Liver (tissue), 9 donors: ENCODE data around the gene CCL2. TPM values are rescaled to one million over a fixed set of nuclear protein-coding genes. Genes with fewer than 3 reads are reported as not detected.

Source experiments
- DNase-seq: peaks from one replicate; pipeline ENCODE4 v3.0.0-alpha.2; 2017; ENCODE audit warnings: low spot score
- H3K27ac ChIP-seq, 2 donors: one replicate each; pipeline ENCODE4 v1.7.0; 2013; ENCODE audit warnings: inconsistent platforms in 2 of 2, low read length in 2 of 2, control low read depth in 1 of 2, low read depth in 1 of 2, mild to moderate bottlenecking in 1 of 2
- H3K27me3 ChIP-seq, 4 donors: one replicate each; pipeline versions ENCODE4 v1.6.1 to v1.7.0; 2013; ENCODE audit warnings: low read length in 3 of 4, inconsistent platforms in 1 of 4, mild to moderate bottlenecking in 1 of 4, moderate library complexity in 1 of 4; ENCODE audit not compliant: control insufficient read depth in 4 of 4, insufficient read depth in 4 of 4
- H3K36me3 ChIP-seq, 4 donors: one replicate each; pipeline versions ENCODE4 v1.6.1 to v1.7.0; 2013; ENCODE audit warnings: low read length in 3 of 4, mild to moderate bottlenecking in 3 of 4, low read depth in 1 of 4, moderate library complexity in 1 of 4; ENCODE audit not compliant: control insufficient read depth in 4 of 4, insufficient read depth in 3 of 4
- H3K4me1 ChIP-seq, 4 donors: one replicate each; pipeline versions ENCODE4 v1.6.1 to v1.7.0; 2013; ENCODE audit warnings: low read length in 3 of 4, mild to moderate bottlenecking in 3 of 4, moderate library complexity in 1 of 4; ENCODE audit not compliant: control insufficient read depth in 4 of 4, insufficient read depth in 4 of 4
- H3K4me3 ChIP-seq, 3 donors: one replicate each; pipeline versions ENCODE4 v1.6.1 to v1.7.0; 2013; ENCODE audit warnings: low read length in 3 of 3, control low read depth in 1 of 3, low read depth in 1 of 3, mild to moderate bottlenecking in 1 of 3
- H3K9ac ChIP-seq, 2 donors: one replicate each; pipeline ENCODE4 v1.7.0; 2013; ENCODE audit warnings: low read length in 2 of 2, mild to moderate bottlenecking in 2 of 2, moderate library complexity in 2 of 2, control low read depth in 1 of 2, low read depth in 1 of 2
- H3K9me3 ChIP-seq, 4 donors: one replicate each; pipeline versions ENCODE4 v1.6.1 to v1.7.0; 2013; ENCODE audit warnings: low read length in 3 of 4; ENCODE audit not compliant: control insufficient read depth in 4 of 4
- ATF3 ChIP-seq: IDR thresholded peaks from 2 replicates; pipeline ENCODE4 v1.6.1; 2016; ENCODE audit warnings: antibody characterized with exemption
- EGR1 ChIP-seq, 2 donors: IDR thresholded peaks; 2 replicates each; pipeline ENCODE4 v1.6.1; 2016 to 2018; ENCODE audit warnings: antibody characterized with exemption in 2 of 2, low read depth in 2 of 2
- FOXA1 ChIP-seq: IDR thresholded peaks from 2 replicates; pipeline ENCODE4 v1.6.1; 2016; ENCODE audit warnings: antibody characterized with exemption
- FOXA2 ChIP-seq: IDR thresholded peaks from 2 replicates; pipeline ENCODE4 v1.6.1; 2016; ENCODE audit warnings: antibody characterized with exemption
- GABPA ChIP-seq, 2 donors: IDR thresholded peaks in 1 of 2; conservative IDR thresholded peaks in 1 of 2; 2 replicates each; pipeline ENCODE4 v1.6.1; 2016; ENCODE audit warnings: antibody characterized with exemption in 2 of 2, mild to moderate bottlenecking in 1 of 2, moderate library complexity in 1 of 2
- HNF4A ChIP-seq, 2 donors: conservative IDR thresholded peaks; 2 replicates each; pipeline ENCODE4 v1.6.1; 2016; ENCODE audit warnings: antibody characterized with exemption in 2 of 2, mild to moderate bottlenecking in 2 of 2
- HNF4G ChIP-seq: IDR thresholded peaks from 2 replicates; pipeline ENCODE4 v1.6.1; 2016; ENCODE audit warnings: antibody characterized with exemption
- JUND ChIP-seq, 2 donors: IDR thresholded peaks; 2 replicates each; pipeline ENCODE4 v1.6.1; 2016; ENCODE audit warnings: antibody characterized with exemption in 2 of 2
- MAX ChIP-seq: IDR thresholded peaks from 2 replicates; pipeline ENCODE4 v1.6.1; 2016; ENCODE audit warnings: antibody characterized with exemption
- NR2F2 ChIP-seq: IDR thresholded peaks from 2 replicates; pipeline ENCODE4 v1.6.1; 2016; ENCODE audit warnings: antibody characterized with exemption
- RAD21 ChIP-seq, 2 donors: IDR thresholded peaks; 2 replicates each; pipeline ENCODE4 v1.6.1; 2016; ENCODE audit warnings: antibody characterized with exemption in 2 of 2, mild to moderate bottlenecking in 2 of 2
- RXRA ChIP-seq, 2 donors: IDR thresholded peaks; 2 replicates each; pipeline ENCODE4 v1.6.1; 2017 to 2018; ENCODE audit warnings: antibody characterized with exemption in 2 of 2, mild to moderate bottlenecking in 1 of 2
- SP1 ChIP-seq: IDR thresholded peaks from 2 replicates; pipeline ENCODE4 v1.6.1; 2018; ENCODE audit warnings: antibody characterized with exemption, mild to moderate bottlenecking
- TAF1 ChIP-seq: conservative IDR thresholded peaks from 2 replicates; pipeline ENCODE4 v1.6.1; 2016; ENCODE audit warnings: antibody characterized with exemption, mild to moderate bottlenecking
- YY1 ChIP-seq: IDR thresholded peaks from 2 replicates; pipeline ENCODE4 v1.6.1; 2016; ENCODE audit warnings: antibody characterized with exemption, mild to moderate bottlenecking
- ZBTB33 ChIP-seq: IDR thresholded peaks from 2 replicates; pipeline ENCODE4 v1.6.1; 2016; ENCODE audit warnings: antibody characterized with exemption
- WGBS: extraction: QIAGEN DNeasy Blood & Tissue Kit; methylation state at CpG from one replicate; pipeline ENCODE4 v1.1.7; 2013; 5-methylcytosine and 5-hydroxymethylcytosine counted together
- polyA plus RNA-seq, 2 donors: library from polyadenylated mRNA; stranded (reverse) in 1 of 2; unstranded in 1 of 2; fragments of 200-250 nt in 1 of 2; fragments of >200 nt in 1 of 2; fragmentation: Nextera tagmentation in 1 of 2; extraction: Ambion mirVana in 1 of 2; gene quantifications; one replicate each; pipeline versions ENCODE4 v1.2.1 to v1.2.3, GENCODE V29; 2013 to 2015
- total RNA-seq, 2 donors: library from RNA; depleted of rRNA; stranded (reverse); fragments of >200 nt; gene quantifications; one replicate each; pipeline ENCODE4 v1.2.3, GENCODE V29; 2014
- TF ChIP-seq, protein P1 (sequence below): IDR thresholded peaks from 2 replicates; pipeline ENCODE4 v1.6.1; 2016; ENCODE audit warnings: antibody characterized with exemption, mild to moderate bottlenecking
- TF ChIP-seq, protein P2 (sequence below): fragments of 150-350 bp; IDR thresholded peaks from 2 replicates; pipeline ENCODE4 v1.5.1; 2017; ENCODE audit warnings: improper control_type of control experiment, low read depth, low read length; ENCODE audit not compliant: missing input control
- donor health status: healthy.
- donor health status: healthy.
- donor health status: healthy.
- donor health status: healthy.
- donor health status: healthy.

CCL2 gene
- total and polyA plus RNA-seq, 4 donors, result 3.5 to 8.9 (median 5.4) TPM

DNA sequence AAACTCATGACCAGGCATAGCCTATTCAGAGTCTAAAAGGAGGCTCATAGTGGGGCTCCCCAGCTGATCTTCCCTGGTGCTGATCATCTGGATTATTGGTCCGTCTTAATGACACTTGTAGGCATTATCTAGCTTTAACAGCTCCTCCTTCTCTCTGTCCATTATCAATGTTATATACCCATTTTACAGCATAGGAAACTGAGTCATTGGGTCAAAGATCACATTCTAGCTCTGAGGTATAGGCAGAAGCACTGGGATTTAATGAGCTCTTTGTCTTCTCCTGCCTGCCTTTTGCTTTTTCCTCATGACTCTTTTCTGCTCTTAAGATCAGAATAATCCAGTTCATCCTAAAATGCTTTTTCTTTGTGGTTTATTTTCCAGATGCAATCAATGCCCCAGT is 756 bp downstream of the CCL2 start:
- Histone ChIP-seq H3K36me3 (no peaks in the 10 kb centered on the region), H3K4me3 (peak overlapping the region; percentile 1 to 18 (median 16)), H3K9me3 (no peaks in the 10 kb centered on the region), H3K27me3 (no peaks in the 10 kb centered on the region), H3K4me1 (peaks cover 0 to 4% (median 2%) of the 10 kb centered on the region in 4 donors), H3K9ac (no peak overlapping the region), H3K27ac (peak overlapping the region; percentile 51 to 61)
- DNase-seq, result no peak
- 69% methylated on average over 1 of the region's 1 CpG for WGBS
- no peak for TF ChIP-seq HNF4A (conservative IDR thresholded peaks at IDR 0.05)
- TF ChIP-seq HNF4G, result no peak
- no peak for TF ChIP-seq ATF3
- no peak for TF ChIP-seq JUND (IDR thresholded peaks at IDR 0.05)
- no peak for TF ChIP-seq NR2F2

- H3K9ac ChIP-seq, result no peak overlapping the region
- no peaks in the 10 kb centered on the region for H3K9me3 ChIP-seq
- DNase-seq, result no peak
- no peak overlapping the region for H3K4me3 ChIP-seq
- H3K4me1 ChIP-seq, result peaks cover 0 to 4% (median 2%) of the 10 kb centered on the region in 4 donors
- H3K36me3 ChIP-seq, result no peaks in the 10 kb centered on the region
- H3K27ac ChIP-seq, result no peak overlapping the region
- H3K27me3 ChIP-seq, result no peaks in the 10 kb centered on the region
- WGBS, result 72% methylated on average over 5 of the region's 5 CpGs
- no peak for TF ChIP-seq GABPA (IDR thresholded peaks at IDR 0.05 in 1 of 2, conservative IDR thresholded peaks at IDR 0.05 in 1 of 2)
- no peak for TF ChIP-seq YY1
- no peak for TF ChIP-seq NR2F2
- no peak for TF ChIP-seq TAF1
- TF ChIP-seq RXRA (IDR thresholded peaks at IDR 0.05), result no peak
- no peak for TF ChIP-seq FOXA2
- no peak for TF ChIP-seq JUND (IDR thresholded peaks at IDR 0.05)
- TF ChIP-seq, protein P1, sequence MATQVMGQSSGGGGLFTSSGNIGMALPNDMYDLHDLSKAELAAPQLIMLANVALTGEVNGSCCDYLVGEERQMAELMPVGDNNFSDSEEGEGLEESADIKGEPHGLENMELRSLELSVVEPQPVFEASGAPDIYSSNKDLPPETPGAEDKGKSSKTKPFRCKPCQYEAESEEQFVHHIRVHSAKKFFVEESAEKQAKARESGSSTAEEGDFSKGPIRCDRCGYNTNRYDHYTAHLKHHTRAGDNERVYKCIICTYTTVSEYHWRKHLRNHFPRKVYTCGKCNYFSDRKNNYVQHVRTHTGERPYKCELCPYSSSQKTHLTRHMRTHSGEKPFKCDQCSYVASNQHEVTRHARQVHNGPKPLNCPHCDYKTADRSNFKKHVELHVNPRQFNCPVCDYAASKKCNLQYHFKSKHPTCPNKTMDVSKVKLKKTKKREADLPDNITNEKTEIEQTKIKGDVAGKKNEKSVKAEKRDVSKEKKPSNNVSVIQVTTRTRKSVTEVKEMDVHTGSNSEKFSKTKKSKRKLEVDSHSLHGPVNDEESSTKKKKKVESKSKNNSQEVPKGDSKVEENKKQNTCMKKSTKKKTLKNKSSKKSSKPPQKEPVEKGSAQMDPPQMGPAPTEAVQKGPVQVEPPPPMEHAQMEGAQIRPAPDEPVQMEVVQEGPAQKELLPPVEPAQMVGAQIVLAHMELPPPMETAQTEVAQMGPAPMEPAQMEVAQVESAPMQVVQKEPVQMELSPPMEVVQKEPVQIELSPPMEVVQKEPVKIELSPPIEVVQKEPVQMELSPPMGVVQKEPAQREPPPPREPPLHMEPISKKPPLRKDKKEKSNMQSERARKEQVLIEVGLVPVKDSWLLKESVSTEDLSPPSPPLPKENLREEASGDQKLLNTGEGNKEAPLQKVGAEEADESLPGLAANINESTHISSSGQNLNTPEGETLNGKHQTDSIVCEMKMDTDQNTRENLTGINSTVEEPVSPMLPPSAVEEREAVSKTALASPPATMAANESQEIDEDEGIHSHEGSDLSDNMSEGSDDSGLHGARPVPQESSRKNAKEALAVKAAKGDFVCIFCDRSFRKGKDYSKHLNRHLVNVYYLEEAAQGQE, result no peak
- no peak for TF ChIP-seq RAD21 (IDR thresholded peaks at IDR 0.05)
- no peak for TF ChIP-seq FOXA1
- no peak for TF ChIP-seq EGR1 (IDR thresholded peaks at IDR 0.05; ENCODE audit: low read depth in 2 of 2)
- TF ChIP-seq ZBTB33, result no peak
- no peak for TF ChIP-seq SP1
- TF ChIP-seq HNF4G, result no peak
- TF ChIP-seq, protein P2, sequence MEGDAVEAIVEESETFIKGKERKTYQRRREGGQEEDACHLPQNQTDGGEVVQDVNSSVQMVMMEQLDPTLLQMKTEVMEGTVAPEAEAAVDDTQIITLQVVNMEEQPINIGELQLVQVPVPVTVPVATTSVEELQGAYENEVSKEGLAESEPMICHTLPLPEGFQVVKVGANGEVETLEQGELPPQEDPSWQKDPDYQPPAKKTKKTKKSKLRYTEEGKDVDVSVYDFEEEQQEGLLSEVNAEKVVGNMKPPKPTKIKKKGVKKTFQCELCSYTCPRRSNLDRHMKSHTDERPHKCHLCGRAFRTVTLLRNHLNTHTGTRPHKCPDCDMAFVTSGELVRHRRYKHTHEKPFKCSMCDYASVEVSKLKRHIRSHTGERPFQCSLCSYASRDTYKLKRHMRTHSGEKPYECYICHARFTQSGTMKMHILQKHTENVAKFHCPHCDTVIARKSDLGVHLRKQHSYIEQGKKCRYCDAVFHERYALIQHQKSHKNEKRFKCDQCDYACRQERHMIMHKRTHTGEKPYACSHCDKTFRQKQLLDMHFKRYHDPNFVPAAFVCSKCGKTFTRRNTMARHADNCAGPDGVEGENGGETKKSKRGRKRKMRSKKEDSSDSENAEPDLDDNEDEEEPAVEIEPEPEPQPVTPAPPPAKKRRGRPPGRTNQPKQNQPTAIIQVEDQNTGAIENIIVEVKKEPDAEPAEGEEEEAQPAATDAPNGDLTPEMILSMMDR, result no peak
- TF ChIP-seq HNF4A (conservative IDR thresholded peaks at IDR 0.05), result no peak
- no peak for TF ChIP-seq MAX
- TF ChIP-seq ATF3, result no peak
These were observed 2.4 kb downstream of the CCL2 start for GRCh38 chr17:34257299-34257985.
